ENCODE measurements around the gene SKI.

The SKI gene

DNA sequence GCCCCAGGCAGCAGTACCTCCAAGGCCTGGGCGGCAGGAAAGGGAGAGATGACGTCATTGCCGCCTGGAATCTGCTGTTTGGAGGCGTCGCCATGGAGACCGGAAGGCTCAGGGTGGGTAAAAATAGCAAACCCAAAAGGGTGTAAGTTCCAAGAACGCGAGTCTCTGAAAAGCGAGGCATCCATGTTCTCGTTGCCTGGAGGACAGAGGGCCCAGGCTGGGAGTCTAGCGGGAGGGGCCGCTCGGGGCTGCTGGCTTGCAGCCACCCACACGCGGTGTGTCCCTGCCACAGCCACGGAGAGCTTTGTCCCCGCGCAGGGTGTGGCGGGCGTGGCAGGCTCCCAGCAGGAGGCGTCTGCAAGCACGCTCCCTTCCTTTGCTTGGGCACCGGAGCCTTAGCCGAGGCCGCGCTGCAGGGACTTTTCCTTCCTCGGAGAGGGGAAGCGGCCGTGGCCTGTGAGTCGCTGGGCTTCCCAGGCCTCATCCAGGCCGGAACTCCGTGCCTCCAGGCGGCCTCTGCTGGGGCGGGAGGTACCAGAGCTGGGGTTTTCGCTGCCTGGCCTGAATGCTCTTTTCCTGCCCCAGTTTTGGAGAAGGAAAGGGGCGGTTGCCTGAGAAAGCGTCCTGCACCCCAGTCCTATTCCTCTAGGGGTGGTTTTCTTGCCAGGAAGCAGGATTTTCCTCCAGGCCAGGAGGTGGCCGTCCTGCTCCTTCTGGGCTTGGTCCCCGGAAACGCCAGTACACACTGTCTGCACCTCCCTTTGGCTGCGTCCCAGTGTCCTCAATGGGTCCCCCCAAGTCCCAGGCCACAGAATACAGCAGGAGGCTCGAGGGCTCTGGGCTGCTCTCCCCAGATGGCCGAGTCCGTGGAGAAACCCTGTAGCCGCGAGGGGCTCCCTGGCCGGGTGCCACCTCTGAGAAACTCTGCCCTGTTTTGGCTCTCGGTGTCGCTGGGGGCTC, 15.3 kb upstream of the SKI start:
- peak in 1 of 2 donors; percentile 72 for DNase-seq (ENCODE audit: low spot score in 2 of 2)
- Mint-ChIP-seq H3K4me3 (peak overlapping the region; percentile 30), H3K9me3 (no peaks in the 10 kb centered on the region), H3K27ac (no peak overlapping the region), H3K36me3 (no peaks in the 10 kb centered on the region), H3K4me1 (no peaks in the 10 kb centered on the region)
- peak; percentile 68 for ATAC-seq

DNA sequence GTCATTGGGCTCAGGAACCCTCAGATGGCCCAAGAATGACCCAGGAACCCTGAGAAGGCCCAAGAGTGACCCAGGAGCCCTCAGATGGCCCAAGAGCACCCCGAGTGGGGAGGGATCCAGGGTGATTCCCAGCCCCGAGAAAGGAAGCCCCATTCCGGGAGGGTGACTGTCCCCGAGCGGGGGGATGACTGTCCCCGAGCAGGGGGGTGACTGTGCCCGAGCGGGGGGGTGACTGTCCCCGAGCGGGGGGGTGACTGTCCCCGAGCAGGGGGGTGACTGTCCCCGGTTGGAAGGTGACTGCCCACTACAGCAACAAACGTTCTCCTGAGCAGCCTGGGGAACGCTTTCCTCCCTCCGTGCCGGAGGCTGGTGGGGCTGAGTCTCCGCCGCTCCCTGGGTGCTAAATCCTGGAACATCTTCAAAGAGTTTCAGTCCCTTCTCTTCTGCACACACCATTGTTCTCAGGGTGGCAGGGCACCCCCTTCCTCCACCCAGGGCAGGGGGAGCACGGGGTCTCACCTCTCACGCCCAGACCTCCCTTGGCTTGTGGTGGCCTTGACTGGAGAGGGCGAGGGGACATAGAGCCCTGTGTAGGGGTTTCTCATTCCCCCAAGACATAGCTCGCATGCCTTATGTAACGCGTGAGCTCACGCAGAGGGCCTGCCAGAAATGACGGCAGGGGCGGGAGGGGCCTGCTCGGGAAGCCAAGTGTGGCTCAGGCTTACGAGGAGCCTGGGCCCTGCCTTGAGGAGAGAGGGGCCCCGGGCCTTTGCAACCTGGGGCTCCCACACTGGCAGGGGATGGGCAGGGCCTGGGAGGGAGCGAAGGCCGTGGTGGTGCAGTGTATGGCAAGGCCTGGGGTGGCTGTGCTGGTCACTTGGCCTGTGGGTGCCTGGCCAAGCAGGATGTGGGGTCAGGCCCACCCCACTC, 14.3 kb upstream of the SKI start:
- Mint-ChIP-seq H3K4me3 (peak overlapping the region; percentile 30), H3K4me1 (no peaks in the 10 kb centered on the region), H3K36me3 (no peaks in the 10 kb centered on the region), H3K27ac (no peak overlapping the region), H3K9me3 (peaks cover 1% of the 10 kb centered on the region)
- no peak for DNase-seq (ENCODE audit: low spot score in 2 of 2)
- ATAC-seq, result no peak

DNA sequence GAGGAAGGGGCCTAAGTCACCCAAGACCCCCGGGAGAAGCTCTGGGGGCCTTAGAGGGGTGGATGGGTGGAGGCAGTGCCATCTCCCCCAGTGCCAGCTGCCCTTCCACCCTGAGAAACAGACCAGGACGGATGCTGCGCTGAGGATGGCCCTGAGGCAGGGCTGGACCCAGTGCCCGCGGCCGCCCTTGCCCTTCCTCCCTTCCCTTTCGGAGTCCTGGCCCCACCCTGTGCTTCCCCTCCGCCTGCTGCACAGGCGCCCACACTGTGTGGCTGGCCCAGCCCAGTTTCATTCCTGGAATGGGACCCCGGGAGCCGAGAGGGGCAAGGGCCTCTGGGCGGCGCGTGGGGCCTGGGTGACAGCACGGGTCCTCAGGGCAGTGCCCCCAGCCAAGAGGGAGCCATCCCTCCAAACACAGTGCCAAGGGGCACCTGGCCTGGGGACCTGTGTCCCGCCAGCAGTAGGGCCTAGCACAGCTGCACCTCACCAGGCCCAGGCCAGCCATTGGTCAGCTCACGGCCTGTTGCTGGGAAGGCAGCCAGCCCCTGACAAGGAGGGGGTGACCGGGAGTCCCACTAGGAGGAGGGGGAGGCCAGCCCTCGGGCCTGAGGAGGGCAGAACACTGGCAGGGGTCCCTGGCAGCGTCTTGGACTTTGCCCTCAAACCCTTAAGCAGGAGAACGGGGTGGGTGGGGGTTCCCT, 13.4 kb upstream of the SKI start:
- ATAC-seq (no peak), DNase-seq (ENCODE audit: low spot score in 2 of 2) (no peak)
- no peak overlapping the region for H3K27ac Mint-ChIP-seq
- no peaks in the 10 kb centered on the region for H3K36me3 Mint-ChIP-seq
- no peaks in the 10 kb centered on the region for H3K4me1 Mint-ChIP-seq
- peaks cover 3% of the 10 kb centered on the region for H3K9me3 Mint-ChIP-seq
- no peak overlapping the region for H3K4me3 Mint-ChIP-seq

DNA sequence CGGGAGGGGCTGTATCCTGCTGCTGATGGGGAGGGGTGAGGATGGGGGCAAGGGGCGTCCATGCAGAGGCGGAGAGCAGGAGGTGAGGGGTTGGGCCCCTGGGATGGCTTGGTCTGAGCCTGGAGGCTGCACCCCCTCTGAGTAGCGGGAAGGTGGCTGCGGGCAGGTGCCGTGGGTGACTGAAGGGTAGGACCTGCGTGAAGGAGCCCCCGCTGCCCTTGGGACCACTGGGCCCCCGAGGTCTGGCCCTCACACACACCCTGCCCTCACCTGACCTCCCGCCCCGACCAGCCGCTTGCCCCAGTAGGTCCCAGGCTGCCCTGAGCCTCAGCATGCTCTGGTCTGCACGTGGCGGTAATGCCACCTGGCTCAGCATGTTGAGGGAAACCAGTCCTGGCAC, 12.8 kb upstream of the SKI start:
- no peak for DNase-seq (ENCODE audit: low spot score in 2 of 2)
- peaks cover 3% of the 10 kb centered on the region for H3K9me3 Mint-ChIP-seq
- H3K4me1 Mint-ChIP-seq, result no peaks in the 10 kb centered on the region
- H3K36me3 Mint-ChIP-seq, result no peaks in the 10 kb centered on the region
- peak overlapping the region; percentile 34 for H3K27ac Mint-ChIP-seq
- no peak for ATAC-seq
- H3K4me3 Mint-ChIP-seq, result no peak overlapping the region

DNA sequence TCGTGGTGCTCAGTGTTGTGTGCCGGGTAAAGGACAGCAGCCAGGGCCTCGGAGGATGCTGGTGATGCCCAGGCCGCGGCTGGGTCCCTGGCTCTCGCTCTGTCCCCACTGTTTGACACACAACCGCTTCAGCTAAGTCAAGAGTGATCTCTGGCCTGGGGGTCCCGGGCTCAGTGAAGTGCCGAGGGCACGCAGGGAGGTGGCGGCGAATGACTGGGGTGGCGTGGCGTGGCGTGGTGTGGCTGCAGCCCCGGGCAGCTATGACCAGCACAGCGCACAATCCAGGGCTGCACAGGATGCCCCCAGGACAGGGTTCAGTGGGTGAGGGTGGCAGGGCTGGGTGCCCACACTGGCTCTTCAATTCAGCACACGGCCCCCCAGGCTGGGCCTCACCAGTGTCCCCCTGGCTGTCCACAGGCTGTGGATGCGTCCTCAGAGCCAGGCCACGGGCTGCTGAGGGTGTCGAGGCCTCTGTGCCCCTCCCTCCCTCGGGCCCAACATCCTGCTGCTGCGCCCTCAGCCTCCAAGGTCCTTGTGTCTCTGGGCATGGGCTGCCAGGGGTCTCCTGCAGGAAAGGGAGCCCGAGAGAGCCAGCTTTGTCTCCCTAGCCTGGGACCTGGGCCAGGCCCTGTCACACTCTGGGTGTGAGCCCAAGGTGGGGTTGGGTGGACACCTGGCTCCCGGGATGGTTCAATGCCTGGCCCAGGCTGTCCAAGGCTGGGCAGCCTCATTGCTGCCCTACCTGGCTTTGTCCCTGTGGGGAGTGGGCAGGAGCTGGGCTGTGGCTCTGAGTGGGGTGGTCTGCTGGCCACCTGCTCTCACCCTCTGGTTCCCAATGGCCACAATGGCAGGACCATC, 12.0 kb upstream of the SKI start:
- no peak for ATAC-seq
- Mint-ChIP-seq H3K27ac (peak overlapping the region; percentile 34), H3K36me3 (no peaks in the 10 kb centered on the region), H3K4me1 (no peaks in the 10 kb centered on the region), H3K9me3 (peaks cover 3% of the 10 kb centered on the region), H3K4me3 (no peak overlapping the region)
- no peak for DNase-seq (ENCODE audit: low spot score in 2 of 2)

DNA sequence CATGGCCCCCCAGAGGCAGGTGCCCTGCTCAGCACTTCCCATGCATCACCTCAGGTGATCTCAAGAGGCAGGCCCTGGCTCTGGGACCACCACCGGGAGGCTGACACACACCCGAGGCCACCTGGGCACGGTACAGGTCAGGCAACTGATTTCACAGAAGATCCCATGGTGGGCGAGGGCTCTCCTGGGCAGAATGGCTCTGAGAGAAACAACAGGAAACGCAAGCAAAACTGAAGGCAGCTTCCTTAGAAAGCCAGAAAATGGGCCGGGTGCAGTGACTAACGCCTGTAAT, 11.4 kb upstream of the SKI start:
- H3K4me1 Mint-ChIP-seq, result no peaks in the 10 kb centered on the region

DNA sequence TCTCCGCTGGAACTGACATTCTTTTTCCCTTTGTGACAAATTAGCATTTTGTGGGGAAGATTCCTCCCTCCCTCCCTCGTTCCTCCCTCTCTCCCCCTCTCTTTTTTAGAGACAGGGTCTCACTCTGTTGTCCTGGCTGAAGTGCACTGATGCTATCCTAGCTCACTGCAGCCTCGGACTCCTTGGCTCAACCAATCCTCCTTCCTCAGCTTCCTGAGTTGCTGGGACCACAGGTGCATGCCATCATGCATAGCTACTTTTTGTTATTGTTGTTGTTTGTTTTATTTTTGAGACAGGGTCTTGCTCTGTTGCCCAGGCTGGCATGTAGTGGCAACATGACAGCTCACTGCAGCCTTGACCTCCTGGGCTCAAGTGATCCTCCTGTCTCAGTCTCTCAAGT, 6.8 kb upstream of the SKI start:
- Mint-ChIP-seq H3K9me3 (peaks cover 3% of the 10 kb centered on the region), H3K27ac (no peak overlapping the region), H3K36me3 (peaks cover 9% of the 10 kb centered on the region), H3K4me1 (peaks cover 3% of the 10 kb centered on the region), H3K4me3 (no peak overlapping the region)
- ATAC-seq (no peak), DNase-seq (ENCODE audit: low spot score in 2 of 2) (no peak)

More for the DNA sequence above, 11.4 kb upstream of the SKI start:
- no peak for ATAC-seq
- no peaks in the 10 kb centered on the region for H3K36me3 Mint-ChIP-seq
- peaks cover 3% of the 10 kb centered on the region for H3K9me3 Mint-ChIP-seq
- H3K27ac Mint-ChIP-seq, result no peak overlapping the region
- no peak overlapping the region for H3K4me3 Mint-ChIP-seq
- DNase-seq (ENCODE audit: low spot score in 2 of 2), result no peak

DNA sequence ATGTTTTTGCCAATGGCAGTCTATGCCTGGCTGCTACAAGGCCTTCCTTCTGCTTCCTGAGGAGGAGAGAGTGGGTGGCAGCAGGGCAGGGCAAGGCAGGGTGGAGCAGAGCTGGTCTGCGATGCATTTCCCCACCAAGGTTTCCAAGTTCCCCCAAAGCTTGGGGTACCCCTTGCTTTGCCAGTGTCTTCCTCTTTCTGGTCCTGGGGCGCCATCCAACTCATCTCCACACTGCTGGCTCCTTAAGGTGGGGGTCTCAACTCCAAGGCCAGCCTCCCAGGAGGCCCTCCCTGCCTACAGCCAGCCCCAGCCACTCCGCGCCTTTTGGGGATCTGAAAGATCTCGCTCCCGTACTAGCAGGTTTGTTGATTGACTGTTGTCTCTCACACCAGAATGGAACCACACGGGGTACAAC, 3.9 kb upstream of the SKI start:
- H3K36me3 Mint-ChIP-seq, result peaks cover 18% of the 10 kb centered on the region
- no peaks in the 10 kb centered on the region for H3K9me3 Mint-ChIP-seq
- DNase-seq (ENCODE audit: low spot score in 2 of 2) (no peak), ATAC-seq (no peak)
- H3K27ac Mint-ChIP-seq, result no peak overlapping the region
- no peak overlapping the region for H3K4me3 Mint-ChIP-seq
- peaks cover 9% of the 10 kb centered on the region for H3K4me1 Mint-ChIP-seq

DNA sequence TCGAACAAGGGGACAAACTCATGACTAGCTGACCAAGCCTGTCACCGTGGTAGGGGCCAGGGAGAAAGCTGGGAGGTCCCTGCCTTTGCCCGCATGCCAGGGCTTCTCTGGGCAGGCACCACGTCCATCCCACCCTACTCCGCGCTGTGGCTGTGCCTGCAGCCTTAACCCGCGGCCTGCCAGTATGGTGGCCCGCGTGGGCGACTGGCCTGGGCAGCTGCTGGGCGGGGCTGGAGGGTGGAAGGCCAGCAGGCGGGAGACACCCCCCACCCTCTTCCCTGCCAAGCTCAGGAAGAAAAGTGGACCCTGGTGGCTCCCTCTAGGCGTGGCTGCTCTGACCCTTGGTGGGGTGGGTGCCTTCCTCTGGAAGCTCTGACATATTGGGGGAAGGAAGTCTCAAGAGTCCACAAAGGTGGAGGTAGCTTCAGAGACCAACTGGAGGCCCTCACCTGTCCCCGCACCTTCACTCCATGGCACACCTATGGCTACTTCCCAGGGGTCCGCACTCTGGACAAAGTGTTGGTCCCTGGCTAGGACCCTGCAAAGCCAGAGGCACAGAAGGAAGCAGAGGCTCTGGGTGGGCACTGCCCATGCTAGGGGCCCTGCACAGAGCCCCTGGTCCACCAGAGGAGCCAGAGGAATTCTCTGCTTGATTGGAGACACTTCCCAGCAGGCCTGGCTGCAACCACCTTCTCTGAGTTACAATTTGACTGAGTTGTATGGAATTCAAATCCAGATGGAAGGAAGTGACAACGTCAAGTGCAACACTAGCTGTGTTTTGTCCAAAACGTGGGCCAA, 3.3 kb upstream of the SKI start:
- DNase-seq (ENCODE audit: low spot score in 2 of 2), result no peak
- Mint-ChIP-seq H3K4me3 (no peak overlapping the region), H3K9me3 (no peaks in the 10 kb centered on the region), H3K27ac (peak overlapping the region; percentile 87), H3K4me1 (peaks cover 16% of the 10 kb centered on the region), H3K36me3 (peaks cover 24% of the 10 kb centered on the region)
- no peak for ATAC-seq

DNA sequence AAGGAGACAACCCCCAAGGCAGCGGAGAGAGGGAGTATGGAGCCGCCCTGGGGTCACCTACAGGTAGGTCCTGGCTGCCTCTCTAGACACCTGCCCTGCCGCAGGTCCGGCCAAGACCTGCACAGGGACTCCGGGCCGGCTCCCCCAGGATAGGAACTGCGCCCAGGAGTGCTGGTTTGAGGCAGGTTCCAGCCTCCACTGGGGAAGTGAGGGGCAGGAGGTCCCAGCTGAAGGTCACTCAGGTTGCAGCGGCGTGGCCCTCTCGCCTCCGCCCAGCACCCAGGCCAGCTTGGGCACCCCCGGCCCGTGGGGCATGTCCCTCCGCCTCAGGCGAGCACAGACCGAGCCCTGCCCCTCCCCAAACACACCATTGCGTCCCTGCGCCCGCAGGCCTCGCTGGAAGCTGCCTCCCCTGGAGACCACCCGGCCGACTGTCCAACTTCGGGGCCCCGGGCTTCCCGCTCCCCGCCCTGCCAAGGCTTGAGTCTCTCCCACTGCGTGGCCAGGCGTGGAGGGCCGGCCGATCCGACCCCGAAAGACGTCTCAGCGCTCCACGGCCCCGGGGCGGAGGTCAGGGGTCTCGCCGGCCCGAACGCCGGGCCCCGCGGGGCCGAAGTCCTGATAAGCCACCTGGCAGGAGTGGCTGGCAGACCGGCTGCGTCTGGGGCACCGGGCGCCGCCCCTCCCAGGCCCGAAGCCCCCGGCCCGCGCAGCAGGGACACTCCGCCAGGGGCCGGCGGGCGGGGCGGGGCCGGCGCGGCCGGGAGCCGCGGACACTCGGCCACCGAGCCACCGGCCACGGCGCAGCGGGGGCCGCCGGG, 1.4 kb upstream of the SKI start:
- H3K4me3 Mint-ChIP-seq, result peak overlapping the region; percentile 54
- peak overlapping the region; percentile 87 for H3K27ac Mint-ChIP-seq

DNA sequence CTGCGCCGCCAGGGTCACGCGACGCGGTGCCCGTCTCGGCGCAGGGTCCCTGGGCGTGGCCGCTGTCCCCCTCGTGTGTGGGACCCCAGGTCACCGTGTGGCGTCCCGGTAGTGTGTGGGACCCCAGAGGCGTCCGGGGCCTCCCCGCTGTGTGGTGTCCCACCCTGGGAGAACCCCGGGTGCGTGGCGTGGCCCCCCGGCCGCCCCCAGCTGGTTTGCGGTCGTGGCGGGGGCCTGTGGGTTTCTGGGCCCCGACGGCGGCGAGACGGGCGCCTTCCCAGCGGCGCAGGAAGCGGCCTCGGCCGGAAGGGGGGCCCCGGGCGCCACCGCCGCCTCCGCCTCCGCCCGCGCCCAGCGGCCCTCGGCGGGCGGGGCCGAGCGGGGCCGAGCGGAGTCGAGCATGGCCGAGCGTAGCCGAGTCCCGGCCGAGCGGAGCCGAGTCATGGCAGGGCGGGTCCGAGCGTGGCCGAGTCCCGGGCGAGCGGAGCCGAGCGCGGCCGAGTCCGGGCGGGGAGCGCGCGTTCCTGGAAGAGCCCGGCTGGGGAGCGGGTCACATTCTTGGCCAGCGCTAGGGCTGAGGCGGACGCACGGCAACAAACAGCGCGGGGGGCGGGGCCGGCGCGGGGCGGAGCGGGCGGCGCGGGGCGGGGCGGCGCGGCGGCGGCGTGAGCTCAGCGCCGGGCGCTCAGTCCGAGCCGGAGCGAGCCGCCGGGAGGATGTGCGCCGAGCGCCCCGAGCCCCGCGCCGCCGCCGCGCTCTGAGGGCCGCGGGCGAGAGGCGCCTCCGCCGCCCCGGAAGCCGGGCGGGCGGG, 568 bp upstream of the SKI start:
- Mint-ChIP-seq H3K4me3 (peak overlapping the region; percentile 52), H3K4me1 (peaks cover 40% of the 10 kb centered on the region), H3K27ac (no peak overlapping the region), H3K36me3 (peaks cover 52% of the 10 kb centered on the region), H3K9me3 (no peaks in the 10 kb centered on the region)
- ATAC-seq (peak; percentile 91), DNase-seq (ENCODE audit: low spot score in 2 of 2) (peak; percentile 99)

More for the DNA sequence above, 1.4 kb upstream of the SKI start:
- DNase-seq (ENCODE audit: low spot score in 2 of 2), result no peak
- peaks cover 44% of the 10 kb centered on the region for H3K36me3 Mint-ChIP-seq
- ATAC-seq, result no peak
- no peaks in the 10 kb centered on the region for H3K9me3 Mint-ChIP-seq
- H3K4me1 Mint-ChIP-seq, result peaks cover 31% of the 10 kb centered on the region

DNA sequence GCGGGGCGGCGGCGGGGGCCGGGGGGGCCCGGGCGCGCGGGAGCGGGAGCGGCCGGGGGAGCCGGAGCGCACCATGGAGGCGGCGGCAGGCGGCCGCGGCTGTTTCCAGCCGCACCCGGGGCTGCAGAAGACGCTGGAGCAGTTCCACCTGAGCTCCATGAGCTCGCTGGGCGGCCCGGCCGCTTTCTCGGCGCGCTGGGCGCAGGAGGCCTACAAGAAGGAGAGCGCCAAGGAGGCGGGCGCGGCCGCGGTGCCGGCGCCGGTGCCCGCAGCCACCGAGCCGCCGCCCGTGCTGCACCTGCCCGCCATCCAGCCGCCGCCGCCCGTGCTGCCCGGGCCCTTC, 546 bp downstream of the SKI start:
- H3K4me1 Mint-ChIP-seq, result peaks cover 51% of the 10 kb centered on the region
- peak overlapping the region; percentile 93 for H3K4me3 Mint-ChIP-seq
- peak overlapping the region; percentile 86 for H3K27ac Mint-ChIP-seq
- DNase-seq (ENCODE audit: low spot score in 2 of 2) (no peak), ATAC-seq (no peak)
- peaks cover 56% of the 10 kb centered on the region for H3K36me3 Mint-ChIP-seq
- H3K9me3 Mint-ChIP-seq, result no peaks in the 10 kb centered on the region

Measured in stimulated activated effector memory CD8-positive, alpha-beta T cell treated with anti-CD3 and anti-CD28 coated beads, Interleukin-12 subunit alpha, Interleukin-12 subunit beta, amount 100 ng/mL, for 72 hours (primary cell).